Neural progenitor cell (in vitro differentiated cells): ENCODE measurements around the gene RAP1A. TPM values are rescaled to one million over a fixed set of nuclear protein-coding genes. Genes with fewer than 3 reads are reported as not detected.

Experiments used
- DNase-seq: peaks from one replicate; pipeline ENCODE4 v3.0.0-alpha.2; 2016; ENCODE audit warnings: low spot score
- H2AFZ ChIP-seq: fragments of 200-600 bp; sonication (generic); replicated peaks from 2 replicates; pipeline ENCODE4 v1.6.1; 2016; ENCODE audit warnings: antibody characterized with exemption
- H3F3A ChIP-seq: fragments of 200-600 bp; sonication (generic); 2 replicates; pipeline ENCODE4 v1.6.1; 2016; ENCODE audit warnings: antibody characterized with exemption, low read depth
- H3K27ac ChIP-seq: fragments of 200-600 bp; sonication (generic); 2 replicates; pipeline ENCODE4 v1.5.1; 2016; ENCODE audit warnings: mild to moderate bottlenecking
- H3K27me3 ChIP-seq: fragments of 200-600 bp; sonication (generic); 2 replicates; pipeline ENCODE4 v1.6.1; 2016; ENCODE audit warnings: mild to moderate bottlenecking, moderate library complexity
- H3K36me3 ChIP-seq: fragments of 200-600 bp; sonication (generic); 2 replicates; pipeline ENCODE4 v1.5.1; 2016
- H3K4me1 ChIP-seq: fragments of 200-600 bp; sonication (generic); 2 replicates; pipeline ENCODE4 v1.6.1; 2016; ENCODE audit warnings: mixed run types
- H3K4me2 ChIP-seq: fragments of 200-600 bp; sonication (generic); 2 replicates; pipeline ENCODE4 v1.6.1; 2016
- H3K4me3 ChIP-seq: fragments of 200-600 bp; sonication (generic); 2 replicates; pipeline ENCODE4 v1.5.1; 2016
- H3K79me2 ChIP-seq: fragments of 200-600 bp; sonication (generic); 2 replicates; pipeline ENCODE4 v1.6.1; 2016; ENCODE audit warnings: low read depth
- H3K9ac ChIP-seq: fragments of 200-600 bp; sonication (generic); 2 replicates; pipeline ENCODE4 v1.6.1; 2016
- H3K9me3 ChIP-seq: fragments of 200-600 bp; sonication (generic); 2 replicates; pipeline ENCODE4 v1.5.1; 2016; ENCODE audit warnings: low read depth
- H4K20me1 ChIP-seq: fragments of 200-600 bp; sonication (generic); 2 replicates; pipeline ENCODE4 v1.6.1; 2016; ENCODE audit warnings: low read depth
- H3K27ac Mint-ChIP-seq: 3 replicates; pipeline ENCODE4 v1.8.0; 2021; ENCODE audit warnings: mixed read lengths
- H3K27me3 Mint-ChIP-seq: 2 replicates; pipeline ENCODE4 v1.8.0; 2022; ENCODE audit warnings: low read depth, mild to moderate bottlenecking, inconsistent platforms, moderate library complexity, mixed read lengths; ENCODE audit not compliant: insufficient read depth
- H3K36me3 Mint-ChIP-seq: 3 replicates; pipeline ENCODE4 v1.8.0; 2021; ENCODE audit warnings: mixed read lengths
- H3K4me1 Mint-ChIP-seq: 3 replicates; pipeline ENCODE4 v1.8.0; 2021; ENCODE audit warnings: mixed read lengths
- H3K4me3 Mint-ChIP-seq: 3 replicates; pipeline ENCODE4 v1.8.0; 2021; ENCODE audit warnings: mild to moderate bottlenecking, moderate library complexity, mixed read lengths
- H3K9me3 Mint-ChIP-seq: 3 replicates; pipeline ENCODE4 v1.8.0; 2020; ENCODE audit warnings: mixed read lengths
- CTCF ChIP-seq: fragments of 200-600 bp; sonication (generic); IDR thresholded peaks from 2 replicates; pipeline ENCODE4 v1.5.1; 2017; ENCODE audit warnings: antibody characterized with exemption, mild to moderate bottlenecking
- EZH2 ChIP-seq: fragments of 200-600 bp; sonication (generic); IDR thresholded peaks from 2 replicates; pipeline ENCODE4 v1.6.1; 2017; ENCODE audit warnings: antibody characterized with exemption, mild to moderate bottlenecking, moderate library complexity
- EZH2phosphoT487 ChIP-seq: fragments of 200-600 bp; sonication (generic); IDR thresholded peaks from 2 replicates; pipeline ENCODE4 v1.6.1; 2017; ENCODE audit warnings: antibody characterized with exemption
- total RNA-seq: library from RNA; depleted of rRNA; stranded (reverse); fragments of >200 nt; gene quantifications from 2 replicates; pipeline ENCODE4 v1.2.3, GENCODE V29; 2015; ENCODE audit warnings: low replicate concordance

The RAP1A gene
- total RNA-seq, 1 donor from 2014 or later: 27.5 TPM

GRCh38 chr1:111754984-111755330 lies 135.4 kb downstream of the RAP1A start:
- H3F3A ChIP-seq: peaks cover 23% of the 10 kb centered on the region
- Mint-ChIP-seq H3K36me3 (peaks cover 4% of the 10 kb centered on the region), H3K9me3 (no peaks in the 10 kb centered on the region), H3K4me1 (peaks cover 16% of the 10 kb centered on the region), H3K27me3 (peaks cover 2% of the 10 kb centered on the region), H3K4me3 (peak overlapping the region; percentile 95), H3K27ac (peak overlapping the region; percentile 96)
- peaks cover 11% of the 10 kb centered on the region for H4K20me1 ChIP-seq
- TF ChIP-seq EZH2phosphoT487 (no peak), CTCF (no peak), EZH2 (no peak)
- peak; percentile 69 for DNase-seq
- peaks cover 5% of the 10 kb centered on the region for H3K36me3 ChIP-seq
- peaks cover 22% of the 10 kb centered on the region for H3K4me1 ChIP-seq
- H3K4me2 ChIP-seq: peak overlapping the region; percentile 88
- H2AFZ ChIP-seq: peak overlapping the region; percentile 84
- H3K79me2 ChIP-seq: peaks cover 39% of the 10 kb centered on the region
- no peaks in the 10 kb centered on the region for H3K9me3 ChIP-seq
- no peaks in the 10 kb centered on the region for H3K27me3 ChIP-seq
- H3K27ac ChIP-seq: peak overlapping the region; percentile 54
- peak overlapping the region; percentile 68 for H3K4me3 ChIP-seq
- peak overlapping the region; percentile 43 for H3K9ac ChIP-seq

- H3K9ac ChIP-seq: peak within 1 kb of the TSS; percentile 89
- peaks cover 17% of the 10 kb centered on the region for H3K4me1 ChIP-seq
- H3K4me3 ChIP-seq: peak within 1 kb of the TSS; percentile 68
- peak within 1 kb of the TSS; percentile 88 for H3K4me2 ChIP-seq
- peak within 1 kb of the TSS; percentile 84 for H2AFZ ChIP-seq
- Mint-ChIP-seq H3K36me3 (peaks cover 6% of the 10 kb centered on the region), H3K27ac (peak within 1 kb of the TSS; percentile 99), H3K27me3 (peaks cover 1% of the 10 kb centered on the region), H3K4me3 (peak within 1 kb of the TSS; percentile 95), H3K4me1 (peaks cover 13% of the 10 kb centered on the region), H3K9me3 (no peaks in the 10 kb centered on the region)
- H3K36me3 ChIP-seq: peaks cover 10% of the 10 kb centered on the region
- TF ChIP-seq CTCF (peak; percentile 88), EZH2 (no peak)
- peaks cover 17% of the 10 kb centered on the region for H3F3A ChIP-seq
- H3K79me2 ChIP-seq: peaks cover 39% of the 10 kb centered on the region
- peak; percentile 96 for DNase-seq
- no peaks in the 10 kb centered on the region for H3K9me3 ChIP-seq
- no peaks in the 10 kb centered on the region for H3K27me3 ChIP-seq
- H3K27ac ChIP-seq: peak within 1 kb of the TSS; percentile 54
- H4K20me1 ChIP-seq: peaks cover 11% of the 10 kb centered on the region
Observed at GRCh38 chr1:111755331-111756123, 135.9 kb downstream of the RAP1A start, which contains the start of gene DDX20. Gene DDX20 (plus strand): TSS chr1:111755901. CDS start chr1:111755925, 24 bp downstream.

- H3K27me3 ChIP-seq: no peaks in the 10 kb centered on the region
- peak overlapping the region; percentile 88 for H3K4me2 ChIP-seq
- H3K27ac ChIP-seq: peak overlapping the region; percentile 43
- peak overlapping the region; percentile 89 for H3K9ac ChIP-seq
- peak overlapping the region; percentile 80 for H2AFZ ChIP-seq
- H3K27me3 Mint-ChIP-seq: no peaks in the 10 kb centered on the region
- peaks cover 12% of the 10 kb centered on the region for H3K4me1 ChIP-seq
- H3K4me3 ChIP-seq: peak overlapping the region; percentile 68
- no peaks in the 10 kb centered on the region for H3K9me3 ChIP-seq
- H3F3A ChIP-seq: peaks cover 11% of the 10 kb centered on the region
- H3K36me3 Mint-ChIP-seq: peaks cover 6% of the 10 kb centered on the region
- no peak for DNase-seq
- peak overlapping the region; percentile 95 for H3K4me3 Mint-ChIP-seq
- H3K36me3 ChIP-seq: peaks cover 16% of the 10 kb centered on the region
- TF ChIP-seq CTCF (no peak), EZH2 (no peak), EZH2phosphoT487 (no peak)
- peaks cover 39% of the 10 kb centered on the region for H3K79me2 ChIP-seq
- peaks cover 13% of the 10 kb centered on the region for H3K4me1 Mint-ChIP-seq
- no peaks in the 10 kb centered on the region for H3K9me3 Mint-ChIP-seq
- H4K20me1 ChIP-seq: peaks cover 11% of the 10 kb centered on the region
- peak overlapping the region; percentile 80 for H3K27ac Mint-ChIP-seq
Observed at GRCh38 chr1:111756124-111756513, 136.5 kb downstream of the RAP1A start.
